ENCODE measurements around the gene COL24A1.
"Not testable (repeated sequence)": the region's sequence is repeated elsewhere in the genome, so short reads cannot be mapped to it uniquely, and the experiment has no call there.

Gene COL24A1

DNA sequence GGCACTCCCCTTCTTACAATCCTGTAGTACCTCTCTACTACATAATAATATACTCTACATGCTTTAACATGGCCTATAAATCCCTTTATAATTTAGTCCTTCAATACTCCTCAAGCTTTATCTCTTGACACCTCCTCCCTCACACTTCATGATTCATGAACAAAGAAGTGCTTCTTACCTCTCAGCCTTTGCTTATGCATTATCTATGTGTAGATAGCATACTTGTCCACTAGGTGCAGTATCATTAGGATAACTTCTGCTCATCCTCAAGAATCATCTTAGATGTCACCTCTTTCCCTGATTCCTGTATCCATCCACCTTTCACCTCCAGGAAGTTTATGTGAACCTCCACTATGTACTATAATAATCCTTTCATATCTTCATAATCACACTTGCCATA, 74.4 kb downstream of the COL24A1 start:
- Histone ChIP-seq H3K27me3 (ENCODE audit: insufficient read depth, low read depth) (no peaks in the 10 kb centered on the region), H3K36me3 (ENCODE audit: insufficient read depth) (no peaks in the 10 kb centered on the region), H3K27ac (no peak overlapping the region), H3K4me1 (ENCODE audit: low read depth, poor library complexity, severe bottlenecking) (peaks cover 15% of the 10 kb centered on the region), H3K4me2 (no peak overlapping the region), H2AFZ (ENCODE audit: low read depth) (no peak overlapping the region), H4K20me1 (ENCODE audit: insufficient read depth) (no peaks in the 10 kb centered on the region), H3K9ac (no peak overlapping the region), H3K4me3 (IDR thresholded peaks at IDR 0.05; ENCODE audit: insufficient read depth, low read depth, low read length) (no peak overlapping the region), H3K79me2 (ENCODE audit: insufficient read depth, low read depth) (no peaks in the 10 kb centered on the region)
- TF ChIP-seq, protein P1, sequence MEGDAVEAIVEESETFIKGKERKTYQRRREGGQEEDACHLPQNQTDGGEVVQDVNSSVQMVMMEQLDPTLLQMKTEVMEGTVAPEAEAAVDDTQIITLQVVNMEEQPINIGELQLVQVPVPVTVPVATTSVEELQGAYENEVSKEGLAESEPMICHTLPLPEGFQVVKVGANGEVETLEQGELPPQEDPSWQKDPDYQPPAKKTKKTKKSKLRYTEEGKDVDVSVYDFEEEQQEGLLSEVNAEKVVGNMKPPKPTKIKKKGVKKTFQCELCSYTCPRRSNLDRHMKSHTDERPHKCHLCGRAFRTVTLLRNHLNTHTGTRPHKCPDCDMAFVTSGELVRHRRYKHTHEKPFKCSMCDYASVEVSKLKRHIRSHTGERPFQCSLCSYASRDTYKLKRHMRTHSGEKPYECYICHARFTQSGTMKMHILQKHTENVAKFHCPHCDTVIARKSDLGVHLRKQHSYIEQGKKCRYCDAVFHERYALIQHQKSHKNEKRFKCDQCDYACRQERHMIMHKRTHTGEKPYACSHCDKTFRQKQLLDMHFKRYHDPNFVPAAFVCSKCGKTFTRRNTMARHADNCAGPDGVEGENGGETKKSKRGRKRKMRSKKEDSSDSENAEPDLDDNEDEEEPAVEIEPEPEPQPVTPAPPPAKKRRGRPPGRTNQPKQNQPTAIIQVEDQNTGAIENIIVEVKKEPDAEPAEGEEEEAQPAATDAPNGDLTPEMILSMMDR (conservative IDR thresholded peaks at IDR 0.05; ENCODE audit: low read depth, low read length) = no peak

DNA sequence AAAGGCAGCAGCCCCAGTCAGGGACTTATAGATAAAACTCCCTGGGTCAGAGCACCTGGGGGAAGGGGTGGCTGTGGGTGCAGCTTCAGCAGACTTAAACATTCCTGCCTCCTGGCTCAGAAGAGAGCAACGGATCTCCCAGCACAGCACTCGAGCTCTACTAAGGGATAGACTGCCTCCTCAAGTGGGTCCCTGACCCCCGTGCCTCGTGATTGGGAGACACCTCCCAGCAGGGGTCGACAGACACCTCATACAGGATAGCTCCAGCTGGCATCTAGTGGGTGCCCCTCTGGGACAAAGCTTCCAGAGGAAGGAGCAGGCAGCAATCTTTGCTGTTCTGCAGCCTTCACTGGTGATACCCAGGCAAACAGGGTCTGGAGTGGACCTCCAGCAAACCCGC, 84.1 kb downstream of the COL24A1 start:
- H3K79me2 ChIP-seq (ENCODE audit: insufficient read depth, low read depth); H3K4me2 ChIP-seq; H3K4me1 ChIP-seq (ENCODE audit: low read depth, poor library complexity, severe bottlenecking); H2AFZ ChIP-seq (ENCODE audit: low read depth); H4K20me1 ChIP-seq (ENCODE audit: insufficient read depth); H3K9ac ChIP-seq; H3K4me3 ChIP-seq (IDR thresholded peaks at IDR 0.05; ENCODE audit: insufficient read depth, low read depth, low read length); H3K27me3 ChIP-seq (ENCODE audit: insufficient read depth, low read depth); H3K27ac ChIP-seq; H3K36me3 ChIP-seq (ENCODE audit: insufficient read depth): not testable (repeated sequence)

DNA sequence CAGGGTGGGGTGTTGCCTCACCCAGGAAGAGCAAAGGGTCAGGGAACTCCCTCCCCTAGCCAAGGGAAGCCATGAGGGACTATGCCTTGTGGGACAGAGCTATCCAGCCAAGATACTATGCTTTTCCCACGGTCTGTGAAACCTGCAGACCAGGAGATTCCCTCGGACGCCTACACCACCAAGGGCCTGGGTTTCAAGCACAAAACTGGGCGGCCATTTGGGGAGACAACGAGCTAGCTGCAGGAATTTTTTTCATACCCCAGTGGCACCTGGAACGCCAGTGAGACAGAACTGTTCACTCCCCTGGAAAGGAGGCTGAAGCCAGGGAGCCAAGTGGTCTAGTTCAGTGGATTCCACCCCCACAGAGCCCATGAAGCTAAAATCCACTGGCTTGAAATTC, 84.7 kb downstream of the COL24A1 start:
- H3K27me3 ChIP-seq (ENCODE audit: insufficient read depth, low read depth); H2AFZ ChIP-seq (ENCODE audit: low read depth); H3K4me3 ChIP-seq (IDR thresholded peaks at IDR 0.05; ENCODE audit: insufficient read depth, low read depth, low read length); H3K79me2 ChIP-seq (ENCODE audit: insufficient read depth, low read depth); H3K9ac ChIP-seq; H3K36me3 ChIP-seq (ENCODE audit: insufficient read depth); H3K4me1 ChIP-seq (ENCODE audit: low read depth, poor library complexity, severe bottlenecking); H3K27ac ChIP-seq; H3K4me2 ChIP-seq; H4K20me1 ChIP-seq (ENCODE audit: insufficient read depth): not testable (repeated sequence)

DNA sequence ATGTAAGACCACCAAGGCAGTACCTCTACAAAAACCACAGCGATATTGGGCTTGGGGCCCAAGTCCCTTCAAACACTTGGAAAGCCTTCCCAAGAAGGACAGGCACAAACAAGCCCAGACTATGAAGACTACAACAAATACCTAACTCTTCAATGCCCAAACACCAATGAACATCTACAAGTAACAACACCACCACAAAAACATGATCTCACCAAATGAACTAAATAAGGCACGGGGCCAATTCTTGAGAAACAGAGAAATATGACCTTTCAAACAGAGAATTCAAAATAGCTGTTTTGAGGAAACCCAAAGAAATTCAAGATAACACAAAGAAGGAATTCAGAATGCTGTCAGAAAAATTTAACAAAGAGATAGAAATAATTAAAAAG, 86.8 kb downstream of the COL24A1 start:
- no peak overlapping the region for H2AFZ ChIP-seq (ENCODE audit: low read depth)
- H3K27ac ChIP-seq = no peak overlapping the region
- H3K27me3 ChIP-seq (ENCODE audit: insufficient read depth, low read depth) = no peaks in the 10 kb centered on the region
- H3K36me3 ChIP-seq (ENCODE audit: insufficient read depth) = no peaks in the 10 kb centered on the region
- H3K4me3 ChIP-seq (IDR thresholded peaks at IDR 0.05; ENCODE audit: insufficient read depth, low read depth, low read length) = no peak overlapping the region
- TF ChIP-seq, protein P1 (conservative IDR thresholded peaks at IDR 0.05; ENCODE audit: low read depth, low read length) = no peak
- H3K9ac ChIP-seq = no peak overlapping the region
- H3K4me1 ChIP-seq (ENCODE audit: low read depth, poor library complexity, severe bottlenecking) = no peaks in the 10 kb centered on the region
- H4K20me1 ChIP-seq (ENCODE audit: insufficient read depth) = no peaks in the 10 kb centered on the region
- H3K79me2 ChIP-seq (ENCODE audit: insufficient read depth, low read depth) = no peaks in the 10 kb centered on the region
- no peak overlapping the region for H3K4me2 ChIP-seq

DNA sequence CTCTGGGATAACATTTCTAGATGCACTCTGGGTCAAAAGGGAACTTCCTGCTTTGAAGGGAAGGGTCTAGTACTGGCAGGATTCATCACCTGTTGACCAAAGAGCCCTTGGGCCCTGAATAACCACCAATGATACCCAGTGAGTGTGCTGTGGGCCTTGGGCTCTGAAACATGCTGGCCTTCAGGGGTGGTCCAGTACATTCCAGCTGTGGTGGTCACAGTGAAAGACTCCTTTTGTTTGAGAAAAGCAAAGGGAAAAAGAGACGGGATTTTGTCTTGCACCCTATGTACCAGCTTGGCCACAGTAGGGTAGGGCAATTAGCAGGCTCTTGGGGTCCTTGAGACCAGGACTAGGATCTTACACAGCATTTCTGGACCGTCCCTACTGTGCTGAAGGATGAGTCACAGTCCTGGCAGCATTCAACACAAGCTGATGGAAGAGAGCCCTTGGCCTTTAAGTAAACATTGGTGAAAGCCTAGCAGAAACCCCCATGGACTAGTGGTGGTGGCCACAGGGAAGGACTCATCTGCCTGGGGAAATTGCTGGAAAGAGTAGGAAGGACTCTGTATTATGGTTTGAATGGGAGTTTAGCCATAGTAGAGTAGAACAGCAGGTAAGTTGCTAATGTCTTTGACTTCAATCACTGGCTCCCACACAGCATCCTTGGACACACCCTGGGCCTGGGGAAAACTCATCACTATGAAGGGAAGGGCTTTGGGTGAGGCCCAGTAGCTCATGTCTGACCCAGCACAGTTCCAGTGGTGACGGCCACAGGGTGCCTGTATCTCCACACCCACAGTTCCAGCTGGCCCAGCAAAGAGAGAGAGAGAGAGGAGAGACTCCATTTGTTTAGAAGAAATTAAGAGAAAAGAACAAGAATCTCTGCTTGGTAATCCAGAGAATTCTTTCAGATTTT, 87.5 kb downstream of the COL24A1 start:
- Histone ChIP-seq H2AFZ (ENCODE audit: low read depth) (no peak overlapping the region), H4K20me1 (ENCODE audit: insufficient read depth) (no peaks in the 10 kb centered on the region), H3K4me2 (no peak overlapping the region), H3K4me3 (IDR thresholded peaks at IDR 0.05; ENCODE audit: insufficient read depth, low read depth, low read length) (no peak overlapping the region), H3K4me1 (ENCODE audit: low read depth, poor library complexity, severe bottlenecking) (no peaks in the 10 kb centered on the region), H3K79me2 (ENCODE audit: insufficient read depth, low read depth) (no peaks in the 10 kb centered on the region), H3K27ac (no peak overlapping the region), H3K9ac (no peak overlapping the region), H3K36me3 (ENCODE audit: insufficient read depth) (no peaks in the 10 kb centered on the region), H3K27me3 (ENCODE audit: insufficient read depth, low read depth) (no peaks in the 10 kb centered on the region)
- TF ChIP-seq, protein P1 (conservative IDR thresholded peaks at IDR 0.05; ENCODE audit: low read depth, low read length) = no peak
